NB4 (cell line): Measurements from ENCODE around the gene CCDC85C.

Experiments used
- POLR2A ChIP-seq: IDR thresholded peaks from 2 replicates; pipeline ENCODE4 v1.6.1; 2011; ENCODE audit warnings: mild to moderate bottlenecking; ENCODE audit not compliant: insufficient read length; ENCODE audit errors: extremely low read depth
- TF ChIP-seq, protein P1 (sequence below): IDR thresholded peaks from one replicate; pipeline ENCODE4 v1.5.1; 2012; ENCODE audit warnings: low read depth, low read length
- TF ChIP-seq, protein P2 (sequence below): IDR thresholded peaks from 2 replicates; pipeline ENCODE4 v1.6.1; 2011; ENCODE audit warnings: low read depth, low read length

DNA sequence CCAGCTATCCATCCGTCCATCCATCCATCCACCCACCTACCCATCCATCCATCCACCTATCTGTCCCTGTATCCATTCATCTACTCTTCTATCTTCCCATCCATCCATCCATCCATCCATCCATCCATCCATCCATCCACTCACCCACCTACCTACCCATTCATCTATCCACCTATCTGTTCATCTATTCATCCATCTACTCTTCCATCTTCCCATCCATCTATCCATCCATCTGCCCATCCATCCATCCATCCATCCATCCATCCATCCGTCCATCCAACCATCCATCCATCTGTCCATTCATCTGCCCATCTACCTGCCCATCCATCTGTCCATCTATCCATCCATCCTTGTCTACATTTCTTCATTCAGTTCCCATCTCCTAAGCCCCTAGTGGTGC, 23.1 kb upstream of the CCDC85C start:
- TF ChIP-seq, protein P1, sequence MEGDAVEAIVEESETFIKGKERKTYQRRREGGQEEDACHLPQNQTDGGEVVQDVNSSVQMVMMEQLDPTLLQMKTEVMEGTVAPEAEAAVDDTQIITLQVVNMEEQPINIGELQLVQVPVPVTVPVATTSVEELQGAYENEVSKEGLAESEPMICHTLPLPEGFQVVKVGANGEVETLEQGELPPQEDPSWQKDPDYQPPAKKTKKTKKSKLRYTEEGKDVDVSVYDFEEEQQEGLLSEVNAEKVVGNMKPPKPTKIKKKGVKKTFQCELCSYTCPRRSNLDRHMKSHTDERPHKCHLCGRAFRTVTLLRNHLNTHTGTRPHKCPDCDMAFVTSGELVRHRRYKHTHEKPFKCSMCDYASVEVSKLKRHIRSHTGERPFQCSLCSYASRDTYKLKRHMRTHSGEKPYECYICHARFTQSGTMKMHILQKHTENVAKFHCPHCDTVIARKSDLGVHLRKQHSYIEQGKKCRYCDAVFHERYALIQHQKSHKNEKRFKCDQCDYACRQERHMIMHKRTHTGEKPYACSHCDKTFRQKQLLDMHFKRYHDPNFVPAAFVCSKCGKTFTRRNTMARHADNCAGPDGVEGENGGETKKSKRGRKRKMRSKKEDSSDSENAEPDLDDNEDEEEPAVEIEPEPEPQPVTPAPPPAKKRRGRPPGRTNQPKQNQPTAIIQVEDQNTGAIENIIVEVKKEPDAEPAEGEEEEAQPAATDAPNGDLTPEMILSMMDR = no peak
- no peak for TF ChIP-seq POLR2A
- TF ChIP-seq, protein P2, sequence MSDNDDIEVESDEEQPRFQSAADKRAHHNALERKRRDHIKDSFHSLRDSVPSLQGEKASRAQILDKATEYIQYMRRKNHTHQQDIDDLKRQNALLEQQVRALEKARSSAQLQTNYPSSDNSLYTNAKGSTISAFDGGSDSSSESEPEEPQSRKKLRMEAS = no peak
